HG03460 (cell line): ENCODE data around the gene CYP1A2.
"Not testable (repeated sequence)": the region's sequence is repeated elsewhere in the genome, so short reads cannot be mapped to it uniquely, and the experiment has no call there.

Experiments used
- ATAC-seq: cut with Tn5 transposase; IDR thresholded peaks from one replicate; pipeline ENCODE4 v1.9.1; 2021; ENCODE audit not compliant: unreplicated experiment

The CYP1A2 gene

DNA sequence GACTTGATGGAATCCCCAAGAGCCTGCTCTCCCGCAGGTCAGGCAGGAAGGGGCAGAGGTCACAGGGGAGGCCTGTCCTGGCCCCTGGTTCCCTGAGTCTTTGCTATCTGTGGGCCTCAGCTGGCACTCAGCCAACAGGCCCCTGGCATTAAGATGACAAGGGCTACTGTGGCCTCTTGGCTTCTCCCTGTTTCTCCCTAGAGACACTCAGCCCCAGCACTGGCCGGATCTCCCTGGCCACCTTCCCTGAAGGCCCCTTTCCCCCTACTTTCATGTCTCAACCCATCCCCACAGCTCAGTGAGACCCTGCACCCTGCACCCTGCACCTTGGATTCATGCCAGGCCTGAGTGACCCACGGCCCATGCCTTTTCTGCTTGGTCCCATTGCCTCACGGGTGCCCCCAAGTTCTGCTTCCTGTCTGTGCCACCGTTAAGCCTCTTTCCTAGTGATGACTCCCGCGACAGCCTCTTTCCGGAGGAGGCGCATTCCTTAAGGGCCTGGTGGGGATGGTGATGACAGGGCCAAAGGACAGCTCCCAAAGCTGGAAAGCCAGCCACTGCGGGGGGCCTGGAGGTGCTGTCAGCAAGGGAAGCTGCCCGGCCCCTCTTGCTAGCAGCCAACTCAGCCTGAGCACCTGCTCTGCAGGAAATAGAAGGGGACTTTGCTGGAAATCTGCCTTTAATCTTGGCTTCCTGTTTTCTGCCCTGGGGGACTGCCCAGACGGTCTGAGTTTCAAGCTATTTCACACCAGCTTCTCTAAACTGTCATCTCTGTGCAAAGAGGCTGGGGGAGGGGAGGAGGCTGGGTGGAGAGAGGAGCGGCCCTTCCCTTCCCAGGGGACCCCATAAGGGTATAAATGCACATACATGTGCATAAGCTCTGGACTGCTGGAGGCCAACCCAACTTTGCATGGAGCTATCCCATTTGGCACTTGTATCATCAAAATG lies 28.4 kb downstream of the CYP1A2 start:
- ATAC-seq, result peak; percentile 45

DNA sequence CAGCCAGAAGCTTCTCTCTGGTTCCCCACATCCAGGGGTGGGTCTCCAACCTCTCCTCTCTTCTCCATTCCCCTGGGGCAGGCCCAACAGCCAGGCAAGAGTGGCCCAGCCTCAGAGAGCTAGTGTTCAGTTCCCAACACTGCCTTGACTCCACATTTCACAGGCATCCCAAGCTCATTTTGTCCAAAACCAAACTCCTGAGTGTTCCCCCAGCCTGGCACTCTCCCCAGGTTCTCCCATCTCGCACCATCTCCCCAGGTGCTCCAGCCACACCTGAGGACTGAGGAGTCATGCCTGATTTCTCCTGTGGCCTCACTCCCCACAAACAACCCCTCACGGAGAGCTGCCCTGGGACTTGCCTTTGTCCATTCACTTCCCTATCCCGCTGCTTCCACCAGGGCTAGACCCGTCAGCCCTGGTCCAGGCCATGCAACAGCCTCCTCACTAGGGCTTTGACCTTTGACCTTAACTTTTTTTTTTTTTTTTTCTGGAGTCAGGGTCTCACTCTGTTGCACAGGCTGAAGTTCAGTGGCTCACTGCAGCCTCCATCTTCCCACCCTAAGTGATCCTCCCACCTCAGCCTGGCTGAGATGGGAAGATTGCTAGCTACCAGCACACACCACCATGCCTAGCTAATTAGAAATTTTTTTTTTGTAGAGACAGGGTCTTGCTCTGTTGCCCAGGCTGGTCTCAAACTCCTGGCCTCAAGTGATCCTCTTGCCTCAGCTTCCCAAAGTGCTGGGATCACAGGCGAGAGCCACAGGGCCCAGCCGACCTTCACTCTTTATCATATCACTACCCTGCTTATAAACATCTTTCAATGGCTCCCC lies 29.3 kb downstream of the CYP1A2 start:
- peak; percentile 5 for ATAC-seq

DNA sequence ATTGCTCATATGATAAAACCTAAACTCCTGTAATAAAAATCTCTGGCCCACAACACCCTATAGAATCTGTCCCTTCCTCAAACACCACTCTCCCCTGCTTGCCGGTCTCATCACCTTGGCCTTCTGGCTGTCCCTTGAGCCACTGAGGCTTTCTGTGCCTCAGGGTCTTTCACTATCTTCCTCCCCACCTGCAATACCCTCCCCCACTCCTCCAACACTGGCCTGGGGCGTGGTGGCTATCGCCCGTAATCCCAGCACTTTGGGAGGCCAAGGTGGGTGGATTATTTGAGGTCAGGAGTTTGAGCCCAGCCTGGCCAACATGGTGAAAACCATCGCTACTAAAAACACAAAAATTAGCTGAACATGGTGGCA lies 29.9 kb downstream of the CYP1A2 start:
- ATAC-seq, result no peak

DNA sequence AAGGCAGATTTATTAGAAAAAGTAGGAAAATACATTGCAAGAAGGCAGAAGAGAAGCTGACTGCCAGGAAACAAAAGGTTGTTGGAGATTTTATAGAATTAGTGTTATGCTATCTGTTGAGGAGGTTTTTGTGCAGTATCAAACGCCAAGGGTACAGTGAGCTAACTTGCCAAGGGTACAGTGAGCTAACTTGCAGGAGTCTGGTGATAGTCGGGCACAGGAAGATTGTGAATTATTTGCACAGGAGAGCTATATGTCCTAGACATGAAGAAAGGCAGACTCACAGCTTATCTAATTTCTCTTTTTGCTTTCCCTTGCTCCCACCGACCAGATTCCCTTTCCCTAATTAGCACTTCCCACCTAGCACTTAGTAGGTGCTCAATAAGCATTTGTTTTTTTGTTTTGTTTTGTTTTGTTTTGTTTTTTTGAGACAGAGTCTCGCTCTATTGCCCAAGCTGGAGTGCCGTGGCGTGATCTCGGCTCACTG lies 30.6 kb downstream of the CYP1A2 start:
- no peak for ATAC-seq

DNA sequence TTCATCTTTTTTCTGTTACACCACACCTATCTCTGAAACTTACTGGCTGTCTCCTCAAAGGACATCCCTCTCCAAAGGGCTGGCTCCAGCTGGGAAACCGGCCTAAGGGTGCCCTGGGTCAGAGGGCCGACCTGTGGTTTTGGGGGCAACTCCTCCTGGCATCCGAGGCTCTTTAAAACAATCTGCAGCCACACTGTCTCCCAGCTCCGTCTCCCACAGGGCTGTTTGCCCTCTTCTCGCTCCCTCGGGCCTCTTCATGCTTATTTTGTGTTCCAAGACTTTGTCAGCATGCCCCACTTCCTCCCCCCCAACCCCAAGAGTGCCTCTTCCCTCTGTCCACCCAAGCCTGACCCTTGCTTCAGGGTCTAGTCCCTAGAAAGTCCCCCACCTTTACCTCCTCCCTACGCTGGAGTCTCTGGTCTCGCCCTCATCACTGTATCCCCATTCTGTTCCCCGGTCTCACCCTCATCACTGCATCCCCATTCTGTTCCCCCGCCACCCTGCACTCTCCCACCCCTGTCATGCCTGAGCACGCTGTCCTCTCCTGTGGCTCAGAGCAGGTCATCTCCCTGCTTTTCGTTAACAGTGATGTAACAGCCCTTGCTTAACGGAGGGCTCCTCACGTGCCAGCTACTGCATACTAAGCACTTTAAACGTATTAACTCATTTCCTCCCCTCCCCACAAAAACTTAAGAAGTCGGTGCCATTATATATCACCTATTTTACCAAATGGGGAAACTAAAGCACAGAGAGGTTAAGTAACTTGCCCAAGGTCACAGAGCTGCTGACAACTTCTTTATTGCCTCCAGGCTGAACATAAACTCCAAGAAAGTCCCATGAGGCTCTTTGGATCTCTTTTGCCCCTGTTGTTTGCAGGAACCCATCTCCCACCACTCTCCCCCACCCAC lies 32.1 kb downstream of the CYP1A2 start:
- no peak for ATAC-seq

DNA sequence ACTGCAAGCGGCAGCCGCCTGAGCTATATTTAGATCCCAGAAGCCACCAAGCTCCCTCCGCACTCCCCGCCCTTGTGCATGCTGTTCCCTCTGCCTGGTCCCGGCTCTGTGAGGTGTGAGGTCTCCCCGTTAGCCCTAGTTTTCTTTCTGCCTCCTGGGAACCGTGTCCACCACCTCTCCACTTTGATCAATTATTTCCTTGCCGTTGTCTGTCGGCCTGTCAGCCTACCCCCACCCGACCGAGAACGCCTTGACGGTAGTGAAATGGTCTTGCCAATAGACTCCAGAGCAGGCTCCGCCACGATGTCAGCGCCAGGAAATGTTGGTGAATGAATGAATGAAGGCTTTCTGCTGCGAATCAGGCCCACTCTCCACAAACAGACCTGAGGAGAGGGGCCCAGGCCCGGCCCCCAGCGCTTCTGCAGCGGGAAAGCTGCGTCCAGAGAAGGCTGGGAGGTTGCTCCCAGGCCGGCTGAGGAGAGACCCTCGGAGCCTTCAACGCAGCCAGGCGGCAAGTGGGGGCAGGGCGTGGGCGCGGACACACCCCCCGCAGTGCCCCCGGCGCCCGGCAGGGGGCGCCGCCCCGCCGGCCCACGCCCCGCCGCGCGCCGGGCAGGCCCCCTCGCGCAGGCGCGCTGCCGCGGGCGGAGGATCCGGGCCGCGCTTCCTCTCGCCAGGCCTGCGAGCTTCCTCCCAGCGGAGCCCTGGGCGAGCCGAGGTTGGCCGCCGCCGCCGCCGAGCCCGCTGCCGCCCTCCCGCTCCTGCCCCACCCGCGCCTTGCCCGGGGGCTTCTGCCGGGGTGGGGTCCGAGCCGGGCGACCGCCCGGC lies 33.0 kb downstream of the CYP1A2 start, which contains the start of gene CSK:
CSK (plus strand) TSS at position 650 of the 828 bp plus-strand sequence. CDS start 16,218 bp downstream, outside the sequence.
- ATAC-seq, result peak; percentile 18

DNA sequence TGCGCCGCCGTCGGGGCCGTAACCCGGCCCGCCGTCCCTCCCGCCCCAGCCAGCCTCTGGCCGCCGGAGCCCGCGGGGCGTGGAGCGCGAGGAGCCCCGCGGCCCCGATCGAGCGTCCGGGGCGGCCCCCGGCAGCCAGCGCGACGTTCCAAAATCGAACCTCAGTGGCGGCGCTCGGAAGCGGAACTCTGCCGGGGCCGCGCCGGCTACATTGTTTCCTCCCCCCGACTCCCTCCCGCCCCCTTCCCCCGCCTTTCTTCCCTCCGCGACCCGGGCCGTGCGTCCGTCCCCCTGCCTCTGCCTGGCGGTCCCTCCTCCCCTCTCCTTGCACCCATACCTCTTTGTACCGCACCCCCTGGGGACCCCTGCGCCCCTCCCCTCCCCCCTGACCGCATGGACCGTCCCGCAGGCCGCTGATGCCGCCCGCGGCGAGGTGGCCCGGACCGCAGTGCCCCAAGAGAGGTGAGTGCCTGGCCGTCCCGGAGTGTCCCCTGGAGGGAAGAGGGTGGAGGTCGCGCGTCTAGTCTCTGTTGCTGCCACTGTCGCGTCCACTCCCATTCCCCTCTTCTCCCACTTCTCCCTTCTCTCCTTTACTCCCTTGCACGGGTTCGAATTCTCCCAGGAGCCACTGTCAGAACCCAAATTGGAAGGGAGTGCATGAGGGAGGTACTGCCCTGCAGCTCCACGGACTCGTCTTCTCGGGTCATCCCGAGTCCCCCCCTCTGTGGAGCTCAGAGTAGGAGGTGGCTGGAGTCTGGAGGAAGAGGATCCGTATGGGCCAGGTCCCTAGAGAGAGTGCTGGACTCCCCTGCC lies 33.8 kb downstream of the CYP1A2 start:
- ATAC-seq, result no peak

DNA sequence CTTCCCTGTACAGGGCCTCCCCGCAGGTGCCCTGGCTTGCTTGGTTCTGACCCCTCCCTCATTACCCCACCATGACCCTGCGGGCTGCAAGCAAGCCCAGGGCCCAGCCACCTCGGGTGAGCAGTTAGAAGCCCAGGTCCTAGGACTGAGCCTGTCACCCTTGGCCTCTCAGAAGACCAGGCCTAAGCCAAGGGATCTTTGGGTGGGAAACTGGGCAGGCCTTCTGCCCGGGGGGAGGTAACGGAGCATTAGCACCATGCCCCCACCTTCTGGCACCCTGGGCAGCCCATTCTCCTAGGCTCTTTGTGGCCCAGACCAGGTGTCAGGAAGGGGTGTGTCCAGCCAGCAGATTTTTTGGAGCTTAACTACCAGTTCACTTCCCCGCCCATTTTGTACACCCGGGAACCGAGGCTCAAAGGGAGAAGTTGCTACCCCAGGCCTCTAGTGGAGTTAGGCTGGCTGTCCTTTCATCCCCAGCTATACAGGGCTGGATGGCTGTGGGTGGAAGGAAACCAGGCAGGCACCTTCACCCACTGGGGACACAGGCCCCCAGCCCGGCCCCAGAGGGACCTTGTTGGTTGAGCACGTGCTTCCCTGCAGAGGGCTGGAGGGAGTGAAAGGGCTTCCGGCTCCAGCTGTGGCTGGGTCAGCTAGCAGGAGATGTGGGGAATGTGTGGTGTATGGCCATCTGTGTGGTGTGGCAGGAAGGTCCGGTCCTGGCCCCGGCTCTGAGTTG lies 34.6 kb downstream of the CYP1A2 start:
- no peak for ATAC-seq

DNA sequence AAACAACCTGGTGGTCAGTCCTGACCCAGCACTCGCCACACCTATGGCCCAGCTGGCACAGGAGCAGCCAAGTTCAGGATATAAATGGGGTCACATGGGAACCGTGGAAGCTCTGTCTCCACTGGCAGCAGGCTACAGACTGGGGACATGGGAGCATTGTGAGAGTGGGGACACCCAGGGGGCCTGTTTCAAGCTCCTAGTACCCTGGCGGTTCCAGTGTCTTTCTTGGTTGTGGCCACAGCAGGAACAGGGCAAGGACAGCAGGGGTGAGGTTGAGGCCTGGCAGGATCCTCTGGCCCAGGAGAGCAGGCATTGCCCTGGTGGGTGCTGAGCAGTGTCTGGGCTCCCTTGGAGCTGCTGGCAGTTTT lies 35.1 kb downstream of the CYP1A2 start:
- no peak for ATAC-seq

DNA sequence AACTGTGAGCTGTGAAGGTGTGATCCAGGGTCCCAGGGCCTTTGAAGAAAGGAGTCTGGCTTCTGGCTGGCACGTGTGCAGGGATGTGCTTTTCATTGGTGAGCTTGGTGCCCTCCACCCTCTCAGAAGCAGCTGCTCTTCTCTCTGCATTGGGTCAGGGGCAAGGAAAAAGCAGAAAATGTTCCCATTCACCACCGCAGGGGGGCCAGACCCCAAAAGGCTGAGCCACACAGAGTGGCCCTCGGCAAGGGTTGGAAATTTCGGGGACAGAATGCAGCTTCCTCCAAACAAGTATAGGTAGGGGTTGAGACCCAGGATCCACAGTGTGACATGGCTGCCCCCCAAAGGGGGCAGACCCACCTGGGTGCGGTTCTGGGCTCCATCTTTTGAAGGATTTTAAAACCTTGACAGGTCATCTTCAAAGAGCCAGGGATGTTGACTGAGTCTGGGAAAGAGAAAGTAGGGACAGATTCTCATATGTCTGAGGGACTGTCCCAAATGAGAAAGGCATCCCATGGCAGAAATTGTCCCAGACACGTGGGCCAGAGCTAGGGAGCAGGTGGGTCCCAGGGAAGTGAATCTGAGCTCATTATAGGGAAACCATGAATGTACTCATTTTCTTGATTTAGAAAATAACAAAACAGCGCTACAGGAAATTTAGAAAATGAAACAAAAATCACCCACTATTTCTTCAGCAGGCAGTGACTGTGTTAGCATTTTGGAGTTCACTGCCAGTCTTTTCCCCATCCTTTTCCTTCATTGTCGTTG lies 36.0 kb downstream of the CYP1A2 start:
- ATAC-seq, result no peak

DNA sequence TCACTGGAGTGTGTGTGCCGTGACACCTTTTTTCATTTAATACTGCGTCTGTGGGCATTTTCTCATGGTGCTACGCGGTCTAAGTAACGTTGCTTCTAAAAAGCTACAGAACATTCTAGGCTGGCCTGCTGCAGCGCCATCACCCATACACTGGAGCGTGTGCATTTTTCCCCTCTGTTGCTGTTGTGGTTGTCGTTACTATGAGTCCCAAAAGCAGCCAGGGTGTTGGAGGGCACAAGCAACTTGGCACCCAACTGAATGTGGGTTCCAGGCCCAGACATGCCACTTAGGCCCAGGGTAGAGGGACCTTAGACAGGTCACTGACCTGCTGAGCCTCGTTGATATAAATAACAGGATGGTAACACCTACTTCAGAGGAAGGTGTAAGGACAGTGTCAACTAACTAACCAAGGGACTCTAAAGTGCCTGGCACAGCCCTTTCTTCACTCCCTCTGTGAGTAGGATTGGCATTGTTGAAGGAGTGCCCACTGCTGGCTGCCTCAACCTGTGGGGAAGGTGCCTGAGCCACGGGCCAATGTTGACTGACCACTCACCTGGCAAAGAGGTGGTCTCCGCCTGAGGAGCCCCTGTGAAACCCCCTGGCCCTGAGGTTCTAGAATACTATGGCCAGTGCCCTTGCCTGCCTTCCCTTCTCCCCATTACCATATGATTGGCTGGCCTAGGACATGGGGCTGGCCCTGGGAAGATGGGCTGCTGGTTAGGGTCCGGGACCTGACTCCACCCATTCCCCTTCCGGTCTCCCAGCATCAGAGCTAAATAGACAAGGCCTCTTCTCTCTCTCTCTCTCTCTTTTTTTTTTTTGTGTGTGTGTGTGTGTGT lies 36.8 kb downstream of the CYP1A2 start:
- no peak for ATAC-seq

DNA sequence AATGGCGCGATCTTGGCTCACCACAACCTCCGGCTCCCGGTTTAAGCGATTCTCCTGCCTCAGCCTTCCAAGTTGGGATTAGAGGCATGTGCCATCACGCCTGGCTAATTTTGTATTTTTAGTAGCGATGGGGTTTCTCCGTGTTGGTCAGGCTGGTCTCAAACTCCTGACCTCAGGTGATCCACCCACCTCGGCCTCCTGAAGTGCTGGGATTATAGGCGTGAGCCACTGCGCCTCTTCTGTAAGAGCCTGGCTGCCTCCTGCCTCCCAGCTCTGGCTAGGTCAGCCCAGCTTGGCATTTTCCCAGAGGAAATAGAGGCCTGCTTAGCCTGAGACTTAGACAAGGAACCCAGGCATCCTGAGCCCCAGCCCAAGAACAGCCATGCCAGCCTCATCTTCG lies 37.4 kb downstream of the CYP1A2 start:
- not testable (repeated sequence) for ATAC-seq

DNA sequence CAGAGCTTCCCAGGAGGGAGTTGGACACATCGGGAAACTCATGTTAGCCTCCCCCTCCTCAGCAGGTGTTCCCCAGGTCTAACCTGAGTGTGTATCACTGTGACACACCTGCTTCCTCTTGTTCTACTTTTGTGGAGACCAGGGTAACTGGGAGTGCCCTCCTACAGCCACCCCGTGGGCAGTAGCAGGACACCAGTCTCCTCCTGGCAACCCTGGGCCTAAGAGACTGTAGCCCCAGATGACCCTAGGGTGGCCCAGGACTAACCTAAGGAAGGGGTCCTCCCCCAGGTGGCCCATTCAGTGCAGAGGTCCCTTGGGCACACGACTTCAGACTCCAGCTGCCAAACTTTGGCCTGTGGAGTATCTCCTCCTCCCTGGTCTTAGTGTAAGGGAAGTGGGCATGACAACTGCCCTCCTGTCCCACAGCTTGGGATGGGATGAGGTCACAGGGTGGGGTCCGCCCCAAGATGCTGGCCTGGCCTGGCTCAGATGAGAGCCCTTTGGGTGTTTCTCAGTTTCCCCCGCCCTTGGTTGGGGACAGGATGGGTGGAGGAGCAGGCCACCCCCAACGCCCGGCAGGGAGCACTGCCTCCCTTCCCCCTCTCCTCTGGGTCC lies 38.0 kb downstream of the CYP1A2 start:
- no peak for ATAC-seq

DNA sequence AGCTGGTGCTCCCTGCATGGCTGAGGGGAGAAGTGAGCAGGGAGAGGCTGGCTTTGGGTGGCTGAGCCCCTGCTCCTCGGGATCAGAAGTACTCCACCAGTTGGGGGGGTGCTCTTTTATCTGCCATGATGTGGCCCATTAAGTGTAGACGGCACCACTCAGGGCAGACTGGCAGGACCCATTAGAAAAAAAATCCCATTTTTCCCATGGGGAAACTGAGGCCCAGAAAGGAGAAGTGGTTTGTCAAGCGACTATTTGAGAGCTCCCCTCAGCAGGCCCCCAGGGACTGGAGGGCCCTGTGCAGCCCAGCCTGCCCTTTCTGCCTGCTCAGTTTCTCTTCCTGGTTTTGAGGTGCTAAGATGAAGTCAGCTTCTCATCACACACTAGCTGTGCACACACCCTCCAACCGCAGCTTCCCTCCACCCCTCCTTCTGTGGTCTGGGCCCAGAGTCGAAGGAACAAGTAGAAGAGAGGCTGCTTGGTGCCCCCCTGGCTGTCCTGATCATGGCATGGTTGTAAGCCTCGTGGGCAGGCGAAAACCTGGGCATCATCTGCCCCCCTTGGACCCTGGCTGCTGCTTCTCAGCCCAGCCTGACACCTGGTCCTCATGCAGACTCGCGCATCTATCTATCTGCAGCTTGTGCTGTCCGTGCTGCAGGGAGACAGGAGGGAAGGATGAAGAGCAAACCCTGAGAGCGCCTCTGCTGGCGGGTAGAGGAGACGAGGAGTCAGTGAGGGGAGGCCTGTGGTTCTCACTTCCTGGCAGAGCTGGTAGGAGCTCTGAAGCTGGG lies 38.8 kb downstream of the CYP1A2 start:
- peak; percentile 42 for ATAC-seq

DNA sequence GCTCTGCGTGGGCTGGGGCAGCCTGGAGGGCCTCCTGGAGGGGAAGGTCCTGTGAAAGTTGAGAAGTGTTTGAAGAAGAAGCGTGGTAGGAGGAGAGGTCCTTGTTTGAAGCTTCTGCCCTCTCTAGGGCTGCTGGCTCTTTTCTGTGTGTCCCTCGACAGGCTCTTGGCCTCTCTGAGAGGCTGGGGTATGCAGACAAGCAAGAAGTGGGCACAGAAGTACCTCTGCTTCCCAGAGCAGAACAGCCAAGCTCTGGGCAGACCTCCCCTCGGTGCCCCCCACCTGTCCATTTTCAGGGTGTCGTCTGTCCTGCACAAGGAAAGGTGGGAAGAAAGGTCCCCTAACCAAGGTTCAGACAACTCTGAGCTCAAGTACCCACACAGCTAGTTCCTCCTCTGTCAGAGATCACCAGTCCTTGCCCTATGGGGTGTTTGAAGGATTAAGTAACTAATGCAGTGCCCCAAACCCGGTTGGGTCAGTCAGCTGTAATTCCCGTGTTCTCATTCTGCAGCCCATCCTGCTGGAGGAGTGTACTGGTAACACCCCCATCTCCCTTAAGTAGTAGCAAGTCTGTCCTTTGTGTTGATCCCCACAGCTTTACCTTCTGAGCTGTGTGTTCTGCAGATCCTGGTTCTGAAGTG lies 39.5 kb downstream of the CYP1A2 start:
- no peak for ATAC-seq
